GM23338 (cell line): ENCODE measurements around the gene EFEMP1.

Source experiments
- CTCF ChIP-seq, 2 experiments: fragments of 200-600 bp in 1 of 2; sonication (generic) in 1 of 2; conservative IDR thresholded peaks; 2 replicates each; pipeline versions ENCODE4 v1.5.1 to v1.6.1; 2016 to 2017; ENCODE audit warnings: antibody characterized with exemption in 2 of 2, low read depth in 2 of 2, mild to moderate bottlenecking in 2 of 2, moderate library complexity in 1 of 2
- ETS1 ChIP-seq: IDR thresholded peaks from 2 replicates; pipeline ENCODE4 v1.6.1; 2016; ENCODE audit warnings: antibody characterized with exemption
- EZH2 ChIP-seq: fragments of 200-600 bp; sonication (generic); IDR thresholded peaks from one replicate; pipeline ENCODE4 v1.8.0; 2017; ENCODE audit warnings: antibody characterized with exemption, mild to moderate bottlenecking, low read depth; ENCODE audit not compliant: unreplicated experiment
- EZH2phosphoT487 ChIP-seq: fragments of 200-600 bp; sonication (generic); IDR thresholded peaks from one replicate; pipeline ENCODE4 v1.8.1; 2018; ENCODE audit warnings: antibody characterized with exemption; ENCODE audit not compliant: unreplicated experiment
- JUNB ChIP-seq: IDR thresholded peaks from one replicate; pipeline ENCODE4 v1.6.1; 2016; ENCODE audit warnings: antibody characterized with exemption; ENCODE audit not compliant: unreplicated experiment
- POLR2AphosphoS5 ChIP-seq: IDR thresholded peaks from 2 replicates; pipeline ENCODE4 v1.6.1; 2016; ENCODE audit warnings: antibody characterized with exemption, low read depth
- REST ChIP-seq: IDR thresholded peaks from one replicate; pipeline ENCODE4 v1.6.1; 2018; ENCODE audit warnings: antibody characterized with exemption; ENCODE audit not compliant: unreplicated experiment
- STAT1 ChIP-seq: IDR thresholded peaks from one replicate; pipeline ENCODE4 v1.6.1; 2016; ENCODE audit warnings: antibody characterized with exemption; ENCODE audit not compliant: unreplicated experiment

- TF ChIP-seq EZH2, result no peak
- no peak for TF ChIP-seq CTCF (conservative IDR thresholded peaks at IDR 0.05; ENCODE audit: low read depth in 2 of 2)
- no peak for TF ChIP-seq JUNB
- TF ChIP-seq REST, result no peak
- TF ChIP-seq STAT1, result no peak
- TF ChIP-seq ETS1, result no peak
- TF ChIP-seq POLR2AphosphoS5, result no peak
- no peak for TF ChIP-seq EZH2phosphoT487
These were observed 43.6 kb downstream of the EFEMP1 start for GRCh38 chr2:55879976-55880375.
